NK-92 treated with Interleukin-12 subunit alpha and Interleukin-12 subunit beta, amount 100 ng/mL, for 24 hours (cell line): ENCODE measurements around the gene EXD3.
"Not testable (repeated sequence)": the region's sequence is repeated elsewhere in the genome, so short reads cannot be mapped to it uniquely, and the experiment has no call there.

Experiments
- DNase-seq: peaks from one replicate; lab custom pipeline; 2025; lab: John Stamatoyannopoulos, UW

EXD3 gene

GRCh38 chr9:137379761-137380161 lies 43.2 kb downstream of the EXD3 start:
- no peak for DNase-seq

- not testable (repeated sequence) for DNase-seq
Observed at GRCh38 chr9:137378688-137379410, 44.1 kb downstream of the EXD3 start.

GRCh38 chr9:137376386-137376785 lies 46.6 kb downstream of the EXD3 start:
- no peak for DNase-seq

- no peak for DNase-seq
Observed at GRCh38 chr9:137375321-137376058, 47.5 kb downstream of the EXD3 start.

- no peak for DNase-seq
Observed at GRCh38 chr9:137374131-137374845, 48.7 kb downstream of the EXD3 start.

- no peak for DNase-seq
Observed at GRCh38 chr9:137373611-137373980, 49.4 kb downstream of the EXD3 start.

- no peak for DNase-seq
Observed at GRCh38 chr9:137372693-137373610, 50.0 kb downstream of the EXD3 start.

GRCh38 chr9:137371946-137372651 lies 50.9 kb downstream of the EXD3 start:
- DNase-seq: no peak

- DNase-seq: no peak
Observed at GRCh38 chr9:137371521-137371941, 51.4 kb downstream of the EXD3 start.

GRCh38 chr9:137370865-137371520 lies 52.0 kb downstream of the EXD3 start:
- DNase-seq: no peak

- DNase-seq: no peak
Observed at GRCh38 chr9:137369911-137370764, 52.8 kb downstream of the EXD3 start.

- no peak for DNase-seq
Observed at GRCh38 chr9:137369061-137369787, 53.7 kb downstream of the EXD3 start.

- DNase-seq: no peak
Observed at GRCh38 chr9:137368431-137369035, 54.4 kb downstream of the EXD3 start.

- DNase-seq: no peak
Observed at GRCh38 chr9:137367506-137368430, 55.2 kb downstream of the EXD3 start.

GRCh38 chr9:137366891-137367381 lies 56.0 kb downstream of the EXD3 start:
- DNase-seq: no peak

GRCh38 chr9:137366445-137366810 lies 56.5 kb downstream of the EXD3 start:
- DNase-seq: no peak
